GM12878 (cell line): Measurements from ENCODE around the gene MTMR6. TPM values are rescaled to one million over a fixed set of nuclear protein-coding genes. Genes with fewer than 3 reads are reported as not detected.

ENCODE experiments used
- ATAC-seq: fragments of 200-7000 bp; cut with Tn5 transposase; 3 replicates; pipeline ENCODE4 v1.9.1; 2020; ENCODE audit warnings: mild to moderate bottlenecking, moderate library complexity
- BruUV-seq: library from RNA; stranded (reverse); fragments of 400-500 nt; replicated peaks from 2 replicates; lab custom pipeline; 2021; lab: Mats Ljungman, UMichigan
- CTCF ChIA-PET: fragments of 300-600 bp; sonication (Branson Sonifier 250); formaldehyde crosslinking; extraction: SDS; loops from one replicate; lab custom pipeline; 2021; ENCODE audit warnings: inconsistent platforms; lab: Yijun Ruan, JAX
- POLR2A ChIA-PET: fragments of 350-600 bp; formaldehyde crosslinking; extraction: SDS; loops from one replicate; lab custom pipeline; 2021; ENCODE audit warnings: inconsistent platforms; lab: Charles Lee
- RAD21 ChIA-PET: fragments of 300-600 bp; sonication (Branson Sonifier 250); formaldehyde crosslinking; loops from one replicate; lab custom pipeline; 2023; ENCODE audit warnings: antibody characterized with exemption; ENCODE audit not compliant: unreplicated experiment; lab: Charles Lee
- SMC1A ChIA-PET: fragments of 300-600 bp; sonication (Branson Sonifier 250); formaldehyde crosslinking; loops from one replicate; lab custom pipeline; 2023; ENCODE audit not compliant: unreplicated experiment, uncharacterized antibody; lab: Charles Lee
- DNase-seq: peaks from one replicate; pipeline ENCODE4 v3.0.0-alpha.2; 2011; ENCODE audit warnings: low read depth, low spot score
- FAIRE-seq: peaks from 3 replicates; lab custom pipeline; 2011; peaks lifted over from hg19 to GRCh38; lab: Jason Lieb, UNC
- H2AFZ ChIP-seq: 2 replicates; pipeline ENCODE4 v1.6.0; 2011; ENCODE audit warnings: low read depth, low read length, control low read depth; ENCODE audit not compliant: control insufficient read depth
- H3K27ac ChIP-seq: 2 replicates; pipeline ENCODE4 v1.5.1; 2011; ENCODE audit warnings: control low read depth; ENCODE audit not compliant: control insufficient read depth, insufficient read depth
- H3K27me3 ChIP-seq, 2 experiments: replicated peaks in 1 of 2; 2 replicates each; pipeline versions ENCODE4 v1.6.0 to v1.6.1; 2011; ENCODE audit warnings: low read length in 1 of 2; ENCODE audit not compliant: control insufficient read depth in 2 of 2, insufficient read depth in 2 of 2
- H3K36me3 ChIP-seq, 2 experiments: 2 replicates each; pipeline ENCODE4 v1.5.1; 2011; ENCODE audit warnings: low read length in 1 of 2; ENCODE audit not compliant: control insufficient read depth in 2 of 2, insufficient read depth in 2 of 2
- H3K4me1 ChIP-seq: 2 replicates; pipeline ENCODE4 v1.6.1; 2011; ENCODE audit warnings: mild to moderate bottlenecking, low read length, moderate library complexity, mixed read lengths; ENCODE audit not compliant: control insufficient read depth, insufficient read depth
- H3K4me2 ChIP-seq: 2 replicates; pipeline ENCODE4 v1.6.0; 2011; ENCODE audit warnings: control low read depth; ENCODE audit not compliant: control insufficient read depth, insufficient read depth
- H3K4me3 ChIP-seq: fragments of 200-600 bp; sonication (generic); 2 replicates; pipeline ENCODE4 v1.5.1; 2016
- H3K79me2 ChIP-seq: 2 replicates; pipeline ENCODE4 v1.6.0; 2011; ENCODE audit warnings: low read length; ENCODE audit not compliant: control insufficient read depth, insufficient read depth
- H3K9ac ChIP-seq: 2 replicates; pipeline ENCODE4 v1.8.0; 2011; ENCODE audit warnings: low read length, control low read depth, mixed read lengths; ENCODE audit not compliant: control insufficient read depth, insufficient read depth
- H3K9me3 ChIP-seq: replicated peaks from 3 replicates; pipeline ENCODE4 v1.5.1; 2011; ENCODE audit warnings: mild to moderate bottlenecking, low read length; ENCODE audit not compliant: control insufficient read depth, insufficient read depth
- H4K20me1 ChIP-seq: 2 replicates; pipeline ENCODE4 v1.6.0; 2011; ENCODE audit not compliant: control insufficient read depth, insufficient read depth
- USF2 ChIP-seq: IDR thresholded peaks from 2 replicates; pipeline ENCODE4 v1.6.1; 2011; ENCODE audit warnings: low read depth, low read length, improper control_type of control experiment, borderline replicate concordance
- ZBTB40 ChIP-seq: fragments of 450-650 bp; IDR thresholded peaks from 2 replicates; pipeline ENCODE4 v1.6.1; 2016; ENCODE audit warnings: mild to moderate bottlenecking, moderate library complexity, borderline replicate concordance
- WGBS: methylation state at CpG from one replicate; pipeline ENCODE4 v1.1.6; 2016; ENCODE audit warnings: low lambda C conversion rate; ENCODE audit not compliant: insufficient replicate concordance, insufficient coverage; ENCODE audit errors: missing lambda C conversion rate; 5-methylcytosine and 5-hydroxymethylcytosine counted together
- in situ Hi-C: fragments of 300-500 bp; cut with MboI; formaldehyde crosslinking; loops from 9 replicates; pipeline ENCODE4 v1.14.3; 2018; ENCODE audit warnings: mixed read lengths
- intact Hi-C: fragments of 100-400 bp; cut with micrococcal nuclease; formaldehyde crosslinking; loops from one replicate; pipeline ENCODE4 v1.14.2; 2022; ENCODE audit not compliant: unreplicated experiment
- polyA plus RNA-seq, 11 experiments: library from polyadenylated mRNA; depleted of rRNA in 4 of 11; unstranded in 6 of 11; stranded (reverse) in 5 of 11; fragments of >200 nt; fragmentation: Nextera tagmentation in 4 of 11; fragmentation: Illumina TruSeq in 1 of 11; extraction: Ambion mirVana in 4 of 11; extraction: Trizol in 1 of 11; gene quantifications; 1 replicate in 1 of 11; 2 replicates in 10 of 11; pipeline versions ENCODE4 v1.2.1 to v1.2.3, GENCODE V29; 2011 to 2016; ENCODE audit warnings: inconsistent platforms in 2 of 11, missing spikeins in 2 of 11, low read depth in 1 of 11
- total RNA-seq, 4 experiments: library from RNA; depleted of rRNA in 3 of 4; stranded (reverse); fragments of >200 nt in 3 of 4; fragmentation: Illumina TruSeq in 1 of 4; extraction: Trizol in 1 of 4; gene quantifications; 2 replicates each; pipeline versions ENCODE4 v1.2.1 to v1.2.3, GENCODE V29; 2013 to 2021
- TF ChIP-seq, protein P1 (sequence below): fragments of 450-650 bp; IDR thresholded peaks from 2 replicates; pipeline ENCODE4 v1.6.1; 2014; ENCODE audit warnings: mild to moderate bottlenecking

MTMR6 gene
- total and polyA plus RNA-seq, 10 of the 15 experiments (the other 5 are each of a cell fraction or from before 2014, with no cell fraction given), result 9.8 to 24.2 (median 16.0) TPM

DNA sequence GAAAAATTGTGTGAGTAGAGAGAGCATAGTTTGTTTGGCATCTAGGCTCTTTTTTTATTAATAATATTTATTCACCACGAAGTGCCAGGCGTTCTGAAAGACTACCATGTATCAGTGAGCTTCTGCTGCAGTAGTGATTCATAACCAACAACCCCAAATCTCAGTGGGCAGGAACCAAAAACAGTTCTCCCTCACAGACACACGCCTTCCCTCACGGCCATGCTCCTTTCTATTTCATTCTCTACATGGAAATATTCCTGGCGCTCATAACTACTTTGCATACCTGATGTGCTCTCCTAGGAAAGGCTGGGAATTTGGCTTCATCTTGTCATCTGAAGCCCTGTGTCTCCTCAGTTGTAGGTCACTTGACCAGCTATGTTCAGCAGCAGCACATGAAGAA is 88.6 kb downstream of the MTMR6 start:
- no TSS peak for BruUV-seq
- in situ Hi-C loops, result no loop called here

More for the DNA sequence above, 88.6 kb downstream of the MTMR6 start:
- ChIA-PET POLR2A (no interaction called here), SMC1A (no interaction called here), CTCF (no interaction called here), RAD21 (no interaction called here)
- Histone ChIP-seq H3K36me3 (no peaks in the 10 kb centered on the region), H3K4me3 (no peak overlapping the region), H2AFZ (no peak overlapping the region), H3K9ac (no peak overlapping the region), H3K4me2 (no peak overlapping the region), H3K9me3 (no peaks in the 10 kb centered on the region), H4K20me1 (no peaks in the 10 kb centered on the region), H3K79me2 (no peaks in the 10 kb centered on the region), H3K4me1 (no peaks in the 10 kb centered on the region), H3K27ac (no peak overlapping the region), H3K27me3 (no peaks in the 10 kb centered on the region; a peak in 1 of 4 replicates)
- TF ChIP-seq ZBTB40, result no peak
- no peak for TF ChIP-seq USF2
- TF ChIP-seq, protein P1, sequence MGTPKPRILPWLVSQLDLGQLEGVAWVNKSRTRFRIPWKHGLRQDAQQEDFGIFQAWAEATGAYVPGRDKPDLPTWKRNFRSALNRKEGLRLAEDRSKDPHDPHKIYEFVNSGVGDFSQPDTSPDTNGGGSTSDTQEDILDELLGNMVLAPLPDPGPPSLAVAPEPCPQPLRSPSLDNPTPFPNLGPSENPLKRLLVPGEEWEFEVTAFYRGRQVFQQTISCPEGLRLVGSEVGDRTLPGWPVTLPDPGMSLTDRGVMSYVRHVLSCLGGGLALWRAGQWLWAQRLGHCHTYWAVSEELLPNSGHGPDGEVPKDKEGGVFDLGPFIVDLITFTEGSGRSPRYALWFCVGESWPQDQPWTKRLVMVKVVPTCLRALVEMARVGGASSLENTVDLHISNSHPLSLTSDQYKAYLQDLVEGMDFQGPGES, result no peak
- intact Hi-C loops, result no loop called here
- WGBS, result 16% methylated on average over 5 of the region's 5 CpGs
- ATAC-seq (no peak), FAIRE-seq (no peak), DNase-seq (no peak)
